ENCODE data around the gene IL18BP. TPM values are rescaled to one million over a fixed set of nuclear protein-coding genes. Genes with fewer than 3 reads are reported as not detected.

The IL18BP gene
- total and polyA plus RNA-seq, 2 of the 13 experiments (the other 11 are each of a cell fraction or from before 2014, with no cell fraction given) = 4.1 to 12.8 TPM

DNA sequence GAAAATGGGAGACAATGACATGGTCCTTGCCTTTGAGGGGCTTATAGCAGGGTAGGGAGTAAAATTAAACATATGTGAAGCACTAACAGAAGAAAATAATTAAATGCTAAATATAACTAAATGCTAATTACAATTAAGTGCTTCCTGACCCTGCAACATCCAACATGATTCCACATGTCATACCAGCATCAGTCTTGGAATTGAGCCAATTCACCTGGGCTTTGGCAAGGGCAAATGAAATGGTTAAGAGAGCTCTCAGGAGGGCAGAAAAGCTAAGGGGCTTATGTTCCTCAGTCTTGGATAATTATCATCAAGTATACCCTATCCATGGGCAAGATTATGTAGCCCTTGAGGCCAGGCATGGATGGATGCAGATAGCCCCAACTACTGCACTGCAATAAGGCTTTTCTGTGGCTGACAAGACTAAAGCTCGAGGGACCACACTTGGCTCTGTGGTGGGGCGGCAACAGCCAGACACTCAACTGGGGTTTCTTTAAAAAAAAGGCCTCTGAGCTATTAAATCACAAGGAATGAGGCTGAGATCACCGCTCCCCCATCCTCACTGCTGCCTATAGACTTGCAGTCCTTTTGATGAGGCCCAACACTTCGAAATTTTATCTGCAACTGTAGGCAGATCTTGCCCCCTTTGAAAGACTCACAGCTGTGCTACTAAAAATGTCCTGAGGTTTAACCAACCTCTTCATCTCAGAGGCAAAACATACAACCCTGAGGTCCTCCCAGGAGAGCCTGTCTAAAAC is 39.0 kb downstream of the IL18BP start:
- FAIRE-seq = no peak
- ATAC-seq = no peak
- no peaks in the 10 kb centered on the region; a peak in 1 of 5 replicates for H3K27me3 ChIP-seq (ENCODE audit: control insufficient read depth in 1 of 2, insufficient read depth in 2 of 2, low read length in 2 of 2)
- in situ Hi-C loops (cut with HindIII; ENCODE audit: extremely low pct_ligation_motif_present, low pct_unique_long_range_greater_than_20kb) = no loop called here
- H3K36me3 ChIP-seq (replicated peaks in 1 of 2; ENCODE audit: control insufficient read depth in 1 of 2, insufficient read depth in 2 of 2, low read length in 2 of 2) = peaks cover 6 to 20% of the 10 kb centered on the region in 2 experiments; a peak in 4 of 5 replicates
- no TSS peak for BruUV-seq (replicated peaks)
- no peak overlapping the region for H3K4me3 ChIP-seq (replicated peaks in 1 of 3; ENCODE audit: insufficient read depth in 1 of 3, low read depth in 2 of 3, low read length in 3 of 3)
- 100% methylated on average over 3 of the region's 4 CpGs for WGBS (ENCODE audit: low lambda C conversion rate)
- ChIA-PET CTCF (ENCODE audit: low intra/inter-chr PET ratio, low total read pairs) (no interaction called here), POLR2A (interaction anchor here (1.1 to 4.1 kb wide), 2 partner anchors 11 to 12 kb away, joined by 3 to 19 read pairs; no protein-coding TSS in a partner anchor)
- H3K4me1 ChIP-seq (ENCODE audit: insufficient read depth, low read length) = peaks cover 41% of the 10 kb centered on the region
- H4K20me1 ChIP-seq (ENCODE audit: insufficient read depth, low read length) = no peaks in the 10 kb centered on the region
- no peak overlapping the region for H2AFZ ChIP-seq (ENCODE audit: low read length)
- H3K4me2 ChIP-seq (ENCODE audit: low read depth, low read length) = no peak overlapping the region
- H3K9me3 ChIP-seq (ENCODE audit: low read length) = no peaks in the 10 kb centered on the region
- H3K27ac ChIP-seq (ENCODE audit: extremely low read length, insufficient read depth, low read length) = no peak overlapping the region
- H3K79me2 ChIP-seq (ENCODE audit: insufficient read depth, low read length) = peaks cover 58% of the 10 kb centered on the region
- intact Hi-C loops (cut with micrococcal nuclease; ENCODE audit: unreplicated experiment) = no loop called here
- no peak overlapping the region for H3K9ac ChIP-seq (ENCODE audit: insufficient read depth, low read depth, low read length)
- no peak for DNase-seq (ENCODE audit: low spot score)
- no peak for TF ChIP-seq MED1 (CRISPR knock-in tag; IDR thresholded peaks at IDR 0.05)
- TF ChIP-seq ZFP82 (CRISPR knock-in tag; IDR thresholded peaks at IDR 0.05; ENCODE audit: borderline replicate concordance) = no peak
- TF ChIP-seq ARID5B (CRISPR knock-in tag; IDR thresholded peaks at IDR 0.05) = no peak
- no peak for TF ChIP-seq ZNF557 (CRISPR knock-in tag; IDR thresholded peaks at IDR 0.05)
- no peak for TF ChIP-seq ZNF780A (CRISPR knock-in tag; IDR thresholded peaks at IDR 0.05)
- no peak for TF ChIP-seq ATM (IDR thresholded peaks at IDR 0.05; ENCODE audit: borderline replicate concordance)
- TF ChIP-seq ZNF773 (CRISPR knock-in tag; IDR thresholded peaks at IDR 0.05; ENCODE audit: borderline replicate concordance) = no peak
- no peak for TF ChIP-seq HNF4A (CRISPR knock-in tag; IDR thresholded peaks at IDR 0.05)
- TF ChIP-seq, protein P1, sequence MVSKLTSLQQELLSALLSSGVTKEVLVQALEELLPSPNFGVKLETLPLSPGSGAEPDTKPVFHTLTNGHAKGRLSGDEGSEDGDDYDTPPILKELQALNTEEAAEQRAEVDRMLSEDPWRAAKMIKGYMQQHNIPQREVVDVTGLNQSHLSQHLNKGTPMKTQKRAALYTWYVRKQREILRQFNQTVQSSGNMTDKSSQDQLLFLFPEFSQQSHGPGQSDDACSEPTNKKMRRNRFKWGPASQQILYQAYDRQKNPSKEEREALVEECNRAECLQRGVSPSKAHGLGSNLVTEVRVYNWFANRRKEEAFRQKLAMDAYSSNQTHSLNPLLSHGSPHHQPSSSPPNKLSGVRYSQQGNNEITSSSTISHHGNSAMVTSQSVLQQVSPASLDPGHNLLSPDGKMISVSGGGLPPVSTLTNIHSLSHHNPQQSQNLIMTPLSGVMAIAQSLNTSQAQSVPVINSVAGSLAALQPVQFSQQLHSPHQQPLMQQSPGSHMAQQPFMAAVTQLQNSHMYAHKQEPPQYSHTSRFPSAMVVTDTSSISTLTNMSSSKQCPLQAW (CRISPR knock-in tag; IDR thresholded peaks at IDR 0.05) = no peak
- TF ChIP-seq, protein P2, sequence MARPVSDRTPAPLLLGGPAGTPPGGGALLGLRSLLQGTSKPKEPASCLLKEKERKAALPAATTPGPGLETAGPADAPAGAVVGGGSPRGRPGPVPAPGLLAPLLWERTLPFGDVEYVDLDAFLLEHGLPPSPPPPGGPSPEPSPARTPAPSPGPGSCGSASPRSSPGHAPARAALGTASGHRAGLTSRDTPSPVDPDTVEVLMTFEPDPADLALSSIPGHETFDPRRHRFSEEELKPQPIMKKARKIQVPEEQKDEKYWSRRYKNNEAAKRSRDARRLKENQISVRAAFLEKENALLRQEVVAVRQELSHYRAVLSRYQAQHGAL (CRISPR knock-in tag; IDR thresholded peaks at IDR 0.05; ENCODE audit: not compliant biosample characterization) = no peak
- no peak for TF ChIP-seq HNF1A (IDR thresholded peaks at IDR 0.05; ENCODE audit: low read depth)
- TF ChIP-seq HNF1A (CRISPR knock-in tag; IDR thresholded peaks at IDR 0.05; ENCODE audit: borderline replicate concordance) = no peak
- no peak for TF ChIP-seq ZNF550 (CRISPR knock-in tag; IDR thresholded peaks at IDR 0.05; ENCODE audit: borderline replicate concordance)
